HEK293 (cell line): ENCODE measurements around the gene CRAT.

Source experiments
- CTCF ChIA-PET: fragments of 350-600 bp; formaldehyde crosslinking; extraction: SDS; loops from one replicate; lab custom pipeline; 2021; ENCODE audit warnings: antibody characterized with exemption; lab: Yijun Ruan, JAX
- POLR2A ChIA-PET: fragments of 300-600 bp; formaldehyde crosslinking; extraction: SDS; loops from one replicate; lab custom pipeline; 2020; ENCODE audit warnings: antibody characterized with exemption, inconsistent platforms; lab: Yijun Ruan, JAX
- H3K27ac ChIP-seq: fragments of 200-500 bp; sonication (Bioruptor generic); 2 replicates; pipeline ENCODE4 v1.5.1; 2014; ENCODE audit warnings: low read depth, low read length, control low read depth, inconsistent platforms; ENCODE audit errors: extremely low read depth
- H3K36me3 ChIP-seq, 2 experiments: fragments of 200-500 bp in 1 of 2; sonication (Bioruptor generic) in 1 of 2; 1 replicate in 1 of 2; 2 replicates in 1 of 2; pipeline ENCODE4 v1.5.1; 2014 to 2017; ENCODE audit warnings: inconsistent platforms in 2 of 2, low read length in 2 of 2; ENCODE audit not compliant: control insufficient read depth in 2 of 2, insufficient read depth in 1 of 2
- H3K4me1 ChIP-seq: fragments of 200-500 bp; sonication (Bioruptor generic); 2 replicates; pipeline ENCODE4 v1.5.1; 2014; ENCODE audit warnings: mild to moderate bottlenecking, low read length, inconsistent platforms; ENCODE audit not compliant: control insufficient read depth, insufficient read depth
- H3K4me3 ChIP-seq: 2 replicates; pipeline ENCODE4 v1.5.1; 2011; ENCODE audit warnings: low read depth, mild to moderate bottlenecking, control low read depth, low read length, moderate library complexity
- H3K9me3 ChIP-seq: fragments of 200-500 bp; sonication (Bioruptor generic); 2 replicates; pipeline ENCODE4 v1.5.1; 2014; ENCODE audit warnings: low read depth, low read length, inconsistent platforms; ENCODE audit not compliant: control insufficient read depth, insufficient read depth
- BCL11B ChIP-seq: fragments of 450-650 bp; formaldehyde crosslinking; IDR thresholded peaks from 2 replicates; pipeline ENCODE4 v1.5.1; 2016; ENCODE audit warnings: low read depth, missing biosample characterization, missing genetic modification characterization
- KLF17 ChIP-seq: fragments of 450-650 bp; formaldehyde crosslinking; IDR thresholded peaks from 2 replicates; pipeline ENCODE4 v1.5.1; 2016; ENCODE audit warnings: missing biosample characterization, missing genetic modification characterization
- KLF7 ChIP-seq: fragments of 450-650 bp; formaldehyde crosslinking; IDR thresholded peaks from 2 replicates; pipeline ENCODE4 v1.5.1; 2016; ENCODE audit warnings: missing biosample characterization, missing genetic modification characterization, borderline replicate concordance
- KLF8 ChIP-seq: fragments of 450-650 bp; formaldehyde crosslinking; IDR thresholded peaks from 2 replicates; pipeline ENCODE4 v1.5.1; 2016; ENCODE audit warnings: missing biosample characterization, missing genetic modification characterization
- MEIS1 ChIP-seq: sonication (generic); formaldehyde crosslinking; IDR thresholded peaks from 2 replicates; pipeline ENCODE4 v1.8.1; 2022; ENCODE audit warnings: missing genetic modification reagents, mild to moderate bottlenecking, borderline replicate concordance
- OSR2 ChIP-seq: fragments of 450-650 bp; formaldehyde crosslinking; IDR thresholded peaks from 2 replicates; pipeline ENCODE4 v1.5.1; 2016; ENCODE audit warnings: missing biosample characterization, missing genetic modification characterization
- PRDM1 ChIP-seq: fragments of 450-650 bp; formaldehyde crosslinking; IDR thresholded peaks from 2 replicates; pipeline ENCODE4; 2016; ENCODE audit warnings: missing biosample characterization, missing genetic modification characterization
- PRDM4 ChIP-seq: fragments of 450-650 bp; formaldehyde crosslinking; IDR thresholded peaks from 2 replicates; pipeline ENCODE4 v1.5.1; 2017; ENCODE audit warnings: missing biosample characterization, missing genetic modification characterization
- SP2 ChIP-seq: fragments of 450-650 bp; formaldehyde crosslinking; IDR thresholded peaks from 2 replicates; pipeline ENCODE4 v1.5.1; 2016; ENCODE audit warnings: missing biosample characterization, missing genetic modification characterization
- SP3 ChIP-seq: fragments of 450-650 bp; formaldehyde crosslinking; IDR thresholded peaks from 2 replicates; pipeline ENCODE4 v1.5.1; 2016; ENCODE audit warnings: missing biosample characterization, missing genetic modification characterization
- SP7 ChIP-seq: fragments of 450-650 bp; formaldehyde crosslinking; IDR thresholded peaks from 2 replicates; pipeline ENCODE4 v1.5.1; 2016; ENCODE audit warnings: missing biosample characterization, missing genetic modification characterization
- ZBTB10 ChIP-seq: fragments of 450-650 bp; formaldehyde crosslinking; IDR thresholded peaks from 2 replicates; pipeline ENCODE4 v1.5.1; 2016; ENCODE audit warnings: missing biosample characterization, missing genetic modification characterization
- ZBTB7A ChIP-seq: fragments of 450-650 bp; formaldehyde crosslinking; IDR thresholded peaks from 2 replicates; pipeline ENCODE4 v1.5.1; 2016; ENCODE audit warnings: low read depth, missing biosample characterization, missing genetic modification characterization
- ZNF132 ChIP-seq: fragments of 450-650 bp; formaldehyde crosslinking; IDR thresholded peaks from 2 replicates; pipeline ENCODE4 v1.5.1; 2017; ENCODE audit warnings: missing biosample characterization, missing genetic modification characterization, borderline replicate concordance
- ZNF184 ChIP-seq: fragments of 450-650 bp; IDR thresholded peaks from 2 replicates; pipeline ENCODE4 v1.5.1; 2018; ENCODE audit warnings: missing biosample characterization, mild to moderate bottlenecking, missing genetic modification characterization
- ZNF19 ChIP-seq: fragments of 450-650 bp; formaldehyde crosslinking; IDR thresholded peaks from 2 replicates; pipeline ENCODE4; 2016; ENCODE audit warnings: missing biosample characterization, missing genetic modification characterization, low read depth
- ZNF335 ChIP-seq: fragments of 450-650 bp; formaldehyde crosslinking; conservative IDR thresholded peaks from 2 replicates; pipeline ENCODE4 v1.5.1; 2016; ENCODE audit warnings: missing biosample characterization, missing genetic modification characterization
- ZNF530 ChIP-seq: fragments of 450-650 bp; formaldehyde crosslinking; IDR thresholded peaks from 2 replicates; pipeline ENCODE4 v1.5.1; 2016; ENCODE audit warnings: low read depth, missing biosample characterization, missing genetic modification characterization
- ZNF580 ChIP-seq: fragments of 450-650 bp; formaldehyde crosslinking; IDR thresholded peaks from 2 replicates; pipeline ENCODE4 v1.5.1; 2016; ENCODE audit warnings: missing biosample characterization, missing genetic modification characterization
- ZNF629 ChIP-seq: fragments of 450-650 bp; formaldehyde crosslinking; IDR thresholded peaks from 2 replicates; pipeline ENCODE4 v1.5.1; 2017; ENCODE audit warnings: missing biosample characterization, missing genetic modification characterization
- ZNF76 ChIP-seq: fragments of 450-650 bp; formaldehyde crosslinking; IDR thresholded peaks from 2 replicates; pipeline ENCODE4; 2016; ENCODE audit warnings: low read depth, missing biosample characterization, missing genetic modification characterization, borderline replicate concordance
- ZNF776 ChIP-seq: fragments of 450-650 bp; formaldehyde crosslinking; IDR thresholded peaks from 2 replicates; pipeline ENCODE4 v1.5.0; 2017; ENCODE audit warnings: missing biosample characterization, missing genetic modification characterization, borderline replicate concordance
- ZNF843 ChIP-seq: fragments of 450-650 bp; formaldehyde crosslinking; IDR thresholded peaks from 2 replicates; pipeline ENCODE4 v1.5.1; 2016; ENCODE audit warnings: missing biosample characterization, missing genetic modification characterization
- TF ChIP-seq, protein P1 (sequence below): fragments of 450-650 bp; formaldehyde crosslinking; IDR thresholded peaks from 2 replicates; pipeline ENCODE4 v1.5.1; 2016; ENCODE audit warnings: missing biosample characterization, missing genetic modification characterization
- TF ChIP-seq, protein P2 (sequence below): fragments of 450-650 bp; formaldehyde crosslinking; IDR thresholded peaks from 2 replicates; pipeline ENCODE4 v1.5.1; 2016; ENCODE audit warnings: missing biosample characterization, missing genetic modification characterization

Gene CRAT

GRCh38 chr9:129111528-129112151, 1.0 kb upstream of the CRAT start:
- H3K36me3 ChIP-seq, result peaks cover 0 to 8% of the 10 kb centered on the region in 2 experiments; a peak in 2 of 3 replicates
- H3K4me3 ChIP-seq, result peak overlapping the region; percentile 97
- ChIA-PET CTCF (interaction anchor here (0.7 to 2.2 kb wide), 6 partner anchors 14 to 528 kb away, joined by 3 to 12 read pairs (median 3); no protein-coding TSS in a partner anchor), POLR2A (interaction anchor here (0.6 to 3.7 kb wide), 10 partner anchors 9 to 509 kb away, joined by 3 to 23 read pairs (median 3); partner anchors contain the start of genes C9orf50, DOLPP1 and SH3GLB2)
- no peaks in the 10 kb centered on the region for H3K9me3 ChIP-seq
- H3K4me1 ChIP-seq, result peaks cover 4% of the 10 kb centered on the region; the same call in 1 of the 2 replicates
- peak overlapping the region; percentile 87 for H3K27ac ChIP-seq
- 0 out of 2 replicates have a peak, but pooled peaks have one; percentile 24 for TF ChIP-seq PRDM1 (tag by site-specific recombination)
- TF ChIP-seq, protein P1, sequence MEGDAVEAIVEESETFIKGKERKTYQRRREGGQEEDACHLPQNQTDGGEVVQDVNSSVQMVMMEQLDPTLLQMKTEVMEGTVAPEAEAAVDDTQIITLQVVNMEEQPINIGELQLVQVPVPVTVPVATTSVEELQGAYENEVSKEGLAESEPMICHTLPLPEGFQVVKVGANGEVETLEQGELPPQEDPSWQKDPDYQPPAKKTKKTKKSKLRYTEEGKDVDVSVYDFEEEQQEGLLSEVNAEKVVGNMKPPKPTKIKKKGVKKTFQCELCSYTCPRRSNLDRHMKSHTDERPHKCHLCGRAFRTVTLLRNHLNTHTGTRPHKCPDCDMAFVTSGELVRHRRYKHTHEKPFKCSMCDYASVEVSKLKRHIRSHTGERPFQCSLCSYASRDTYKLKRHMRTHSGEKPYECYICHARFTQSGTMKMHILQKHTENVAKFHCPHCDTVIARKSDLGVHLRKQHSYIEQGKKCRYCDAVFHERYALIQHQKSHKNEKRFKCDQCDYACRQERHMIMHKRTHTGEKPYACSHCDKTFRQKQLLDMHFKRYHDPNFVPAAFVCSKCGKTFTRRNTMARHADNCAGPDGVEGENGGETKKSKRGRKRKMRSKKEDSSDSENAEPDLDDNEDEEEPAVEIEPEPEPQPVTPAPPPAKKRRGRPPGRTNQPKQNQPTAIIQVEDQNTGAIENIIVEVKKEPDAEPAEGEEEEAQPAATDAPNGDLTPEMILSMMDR (tag by site-specific recombination), result peak; percentile 32; the same call in 1 of the 2 replicates
- TF ChIP-seq SP2 (tag by site-specific recombination), result peak; percentile 54
- TF ChIP-seq KLF8 (tag by site-specific recombination), result peak; percentile 80
- TF ChIP-seq OSR2 (tag by site-specific recombination), result 0 out of 2 replicates have a peak, but pooled peaks have one; percentile 8
- peak; percentile 50 for TF ChIP-seq SP3 (tag by site-specific recombination)
- TF ChIP-seq ZNF19 (tag by site-specific recombination), result no peak
- peak; percentile 78; the same call in 1 of the 2 replicates for TF ChIP-seq KLF17 (tag by site-specific recombination)
- no peak for TF ChIP-seq KLF7
- TF ChIP-seq ZNF335 (tag by site-specific recombination), result peak; percentile 95
- TF ChIP-seq ZNF530 (tag by site-specific recombination), result 0 out of 2 replicates have a peak, but pooled peaks have one; percentile 5
- TF ChIP-seq SP7, result peak; percentile 48; the same call in 1 of the 2 replicates
- no peak for TF ChIP-seq MEIS1 (CRISPR knock-in tag)
- TF ChIP-seq ZBTB7A, result peak; percentile 43; the same call in 1 of the 2 replicates
- TF ChIP-seq ZNF580 (tag by site-specific recombination), result peak; percentile 57
- TF ChIP-seq ZNF843 (tag by site-specific recombination), result no peak; the same call in 1 of the 2 replicates
- 0 out of 2 replicates have a peak, but pooled peaks have one; percentile 46 for TF ChIP-seq BCL11B (tag by site-specific recombination)
- TF ChIP-seq ZBTB10 (tag by site-specific recombination), result peak; percentile 89; the same call in 1 of the 2 replicates
- no peak for TF ChIP-seq ZNF184
- TF ChIP-seq ZNF76 (tag by site-specific recombination), result peak; percentile 60; the same call in 1 of the 2 replicates
- TF ChIP-seq, protein P2, sequence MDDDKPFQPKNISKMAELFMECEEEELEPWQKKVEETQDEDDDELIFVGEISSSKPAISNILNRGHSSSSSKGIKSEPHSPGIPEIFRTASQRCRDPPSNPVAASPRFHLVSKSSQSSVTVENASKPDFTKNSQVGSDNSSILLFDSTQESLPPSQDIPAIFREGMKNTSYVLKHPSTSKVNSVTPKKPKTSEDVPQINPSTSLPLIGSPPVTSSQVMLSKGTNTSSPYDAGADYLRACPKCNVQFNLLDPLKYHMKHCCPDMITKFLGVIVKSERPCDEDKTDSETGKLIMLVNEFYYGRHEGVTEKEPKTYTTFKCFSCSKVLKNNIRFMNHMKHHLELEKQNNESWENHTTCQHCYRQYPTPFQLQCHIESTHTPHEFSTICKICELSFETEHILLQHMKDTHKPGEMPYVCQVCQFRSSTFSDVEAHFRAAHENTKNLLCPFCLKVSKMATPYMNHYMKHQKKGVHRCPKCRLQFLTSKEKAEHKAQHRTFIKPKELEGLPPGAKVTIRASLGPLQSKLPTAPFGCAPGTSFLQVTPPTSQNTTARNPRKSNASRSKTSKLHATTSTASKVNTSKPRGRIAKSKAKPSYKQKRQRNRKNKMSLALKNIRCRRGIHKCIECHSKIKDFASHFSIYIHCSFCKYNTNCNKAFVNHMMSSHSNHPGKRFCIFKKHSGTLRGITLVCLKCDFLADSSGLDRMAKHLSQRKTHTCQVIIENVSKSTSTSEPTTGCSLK (tag by site-specific recombination), result no peak
- no peak for TF ChIP-seq ZNF776 (tag by site-specific recombination)
- peak; percentile 33 for TF ChIP-seq ZNF629 (tag by site-specific recombination)
- 0 out of 2 replicates have a peak, but pooled peaks have one; percentile 31 for TF ChIP-seq PRDM4
- no peak for TF ChIP-seq ZNF132 (tag by site-specific recombination)
